Measurements from ENCODE around the gene PHLPP2. TPM values are rescaled to one million over a fixed set of nuclear protein-coding genes. Genes with fewer than 3 reads are reported as not detected.
"Not testable (repeated sequence)": the region's sequence is repeated elsewhere in the genome, so short reads cannot be mapped to it uniquely, and the experiment has no call there.

The PHLPP2 gene
- total RNA-seq, 2 donors from 2014 or later: 12.4 to 12.8 TPM

GRCh38 chr16:71600822-71601221, 123.7 kb downstream of the PHLPP2 start:
- H3K27ac Mint-ChIP-seq: no peak overlapping the region
- H3K4me3 Mint-ChIP-seq: no peak overlapping the region
- Histone ChIP-seq H3K9me3 (ENCODE audit: control insufficient read depth, low read length) (no peaks in the 10 kb centered on the region), H3K4me1 (ENCODE audit: control insufficient read depth, insufficient read depth, low read length) (no peaks in the 10 kb centered on the region), H3K27me3 (ENCODE audit: control insufficient read depth, insufficient read depth, low read length, poor library complexity, severe bottlenecking) (no peaks in the 10 kb centered on the region), H3K27ac (ENCODE audit: low read depth, low read length) (no peak overlapping the region), H3K4me3 (ENCODE audit: low read length) (no peak overlapping the region), H3K9ac (ENCODE audit: extremely low read depth, low read length, poor library complexity, severe bottlenecking) (no peak overlapping the region), H3K36me3 (ENCODE audit: control insufficient read depth, insufficient read depth, low read length) (no peaks in the 10 kb centered on the region)
- peaks cover 3% of the 10 kb centered on the region for H3K9me3 Mint-ChIP-seq
- whole genome bisulfite sequencing, 2 experiments (ENCODE audit: insufficient coverage in 1 of 2, insufficient read length in 1 of 2): 85 to 86% methylated on average over 8 of the region's 8 CpGs
- TF ChIP-seq, protein P1, sequence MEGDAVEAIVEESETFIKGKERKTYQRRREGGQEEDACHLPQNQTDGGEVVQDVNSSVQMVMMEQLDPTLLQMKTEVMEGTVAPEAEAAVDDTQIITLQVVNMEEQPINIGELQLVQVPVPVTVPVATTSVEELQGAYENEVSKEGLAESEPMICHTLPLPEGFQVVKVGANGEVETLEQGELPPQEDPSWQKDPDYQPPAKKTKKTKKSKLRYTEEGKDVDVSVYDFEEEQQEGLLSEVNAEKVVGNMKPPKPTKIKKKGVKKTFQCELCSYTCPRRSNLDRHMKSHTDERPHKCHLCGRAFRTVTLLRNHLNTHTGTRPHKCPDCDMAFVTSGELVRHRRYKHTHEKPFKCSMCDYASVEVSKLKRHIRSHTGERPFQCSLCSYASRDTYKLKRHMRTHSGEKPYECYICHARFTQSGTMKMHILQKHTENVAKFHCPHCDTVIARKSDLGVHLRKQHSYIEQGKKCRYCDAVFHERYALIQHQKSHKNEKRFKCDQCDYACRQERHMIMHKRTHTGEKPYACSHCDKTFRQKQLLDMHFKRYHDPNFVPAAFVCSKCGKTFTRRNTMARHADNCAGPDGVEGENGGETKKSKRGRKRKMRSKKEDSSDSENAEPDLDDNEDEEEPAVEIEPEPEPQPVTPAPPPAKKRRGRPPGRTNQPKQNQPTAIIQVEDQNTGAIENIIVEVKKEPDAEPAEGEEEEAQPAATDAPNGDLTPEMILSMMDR (conservative IDR thresholded peaks at IDR 0.05): no peak
- no peak for DNase-seq
- H3K27me3 Mint-ChIP-seq (ENCODE audit: insufficient read depth): peaks cover 13% of the 10 kb centered on the region
- H3K4me1 Mint-ChIP-seq: peaks cover 7% of the 10 kb centered on the region
- no peaks in the 10 kb centered on the region for H3K36me3 Mint-ChIP-seq (ENCODE audit: low read depth)

DNA sequence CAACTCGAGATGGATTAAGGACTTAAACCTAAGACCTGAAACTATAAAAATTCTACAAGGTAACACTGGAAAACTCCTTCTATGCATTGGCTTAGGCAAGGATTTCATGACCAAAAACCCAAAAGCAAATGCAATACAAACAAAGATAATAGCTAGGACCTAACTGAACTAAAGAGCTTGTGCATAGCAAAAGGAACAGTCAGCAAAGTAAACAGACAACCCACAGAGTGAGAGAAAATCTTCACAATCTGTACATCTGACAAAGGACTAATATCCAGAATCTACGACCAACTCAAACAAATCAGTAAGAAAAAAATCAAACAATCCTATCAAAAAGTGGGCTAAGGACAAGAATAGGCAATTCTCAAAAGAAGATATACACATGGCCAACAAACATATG, 126.1 kb downstream of the PHLPP2 start:
- H3K4me3 Mint-ChIP-seq; H3K4me3 ChIP-seq (ENCODE audit: low read length); DNase-seq; H3K9ac ChIP-seq (ENCODE audit: extremely low read depth, low read length, poor library complexity, severe bottlenecking); H3K27me3 ChIP-seq (ENCODE audit: control insufficient read depth, insufficient read depth, low read length, poor library complexity, severe bottlenecking); H3K36me3 Mint-ChIP-seq (ENCODE audit: low read depth); H3K27ac ChIP-seq (ENCODE audit: low read depth, low read length); H3K9me3 ChIP-seq (ENCODE audit: control insufficient read depth, low read length); H3K36me3 ChIP-seq (ENCODE audit: control insufficient read depth, insufficient read depth, low read length); H3K27ac Mint-ChIP-seq; H3K4me1 ChIP-seq (ENCODE audit: control insufficient read depth, insufficient read depth, low read length); H3K9me3 Mint-ChIP-seq: not testable (repeated sequence)
- H3K27me3 Mint-ChIP-seq (ENCODE audit: insufficient read depth): peaks cover 13% of the 10 kb centered on the region
- WGBS, 2 experiments (ENCODE audit: insufficient coverage in 1 of 2, insufficient read length in 1 of 2): 73% methylated on average over 2 of the region's 2 CpGs; no CpG with 5 or more reads in 1 of the 2 experiments
- peaks cover 15% of the 10 kb centered on the region for H3K4me1 Mint-ChIP-seq

DNA sequence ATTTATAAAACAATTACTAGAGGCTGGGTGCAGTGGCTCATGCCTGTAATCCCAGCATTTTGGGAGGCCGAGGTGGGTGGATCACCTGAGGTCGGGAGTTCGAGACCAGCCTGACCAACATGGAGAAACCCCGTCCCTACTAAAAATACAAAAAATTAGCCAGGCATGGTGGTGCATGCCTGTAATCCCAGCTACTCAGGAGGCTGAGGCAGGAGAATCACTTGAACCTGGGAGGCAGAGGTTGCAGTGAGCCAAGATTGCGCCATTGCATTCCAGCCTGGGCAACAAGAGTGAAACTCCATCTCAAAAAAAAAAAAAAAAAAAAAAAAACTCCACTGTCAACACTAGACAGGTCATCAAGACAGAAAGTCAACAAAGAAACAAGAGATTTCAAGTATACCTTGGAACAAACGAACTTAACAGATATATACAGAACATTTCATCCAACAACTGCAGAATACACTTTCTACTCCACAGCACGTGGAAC, 129.1 kb downstream of the PHLPP2 start:
- Mint-ChIP-seq H3K4me1 (peaks cover 16% of the 10 kb centered on the region), H3K27me3 (ENCODE audit: insufficient read depth) (peaks cover 18% of the 10 kb centered on the region)
- H3K36me3 Mint-ChIP-seq (ENCODE audit: low read depth); H3K4me1 ChIP-seq (ENCODE audit: control insufficient read depth, insufficient read depth, low read length); H3K27ac Mint-ChIP-seq; H3K9me3 ChIP-seq (ENCODE audit: control insufficient read depth, low read length); DNase-seq; H3K4me3 Mint-ChIP-seq; H3K4me3 ChIP-seq (ENCODE audit: low read length); H3K27ac ChIP-seq (ENCODE audit: low read depth, low read length); H3K27me3 ChIP-seq (ENCODE audit: control insufficient read depth, insufficient read depth, low read length, poor library complexity, severe bottlenecking); H3K9me3 Mint-ChIP-seq; H3K36me3 ChIP-seq (ENCODE audit: control insufficient read depth, insufficient read depth, low read length); H3K9ac ChIP-seq (ENCODE audit: extremely low read depth, low read length, poor library complexity, severe bottlenecking): not testable (repeated sequence)
- WGBS, 2 experiments (ENCODE audit: insufficient coverage in 1 of 2, insufficient read length in 1 of 2): 93 to 100% methylated on average over 2 to 6 of the region's 7 CpGs

Other genes with a start within 250 kb of the PHLPP2 start
- gene ZNF19, start 235.4 kb downstream of the PHLPP2 start, total RNA-seq: 1 to 10 TPM; 5.8 to 8.5 TPM
- gene CHST4, start 198.3 kb downstream of the PHLPP2 start, total RNA-seq: 1 to 10 TPM; 1.9 to 3.2 TPM
- under 1 TPM in 1 of 2 donors, not detected in 1; 0.07 TPM for gene TAT, start 147.6 kb downstream of the PHLPP2 start, total RNA-seq
- gene MARVELD3, start 98.5 kb downstream of the PHLPP2 start, total RNA-seq: 10 to 100 TPM; 17.6 to 21.8 TPM
- 10 to 100 TPM; 62.7 to 68.5 TPM for gene AP1G1, start 84.1 kb upstream of the PHLPP2 start, total RNA-seq
- gene ATXN1L, start 121.3 kb upstream of the PHLPP2 start, total RNA-seq: 10 to 100 TPM; 28.9 to 30.7 TPM
- gene ZNF821, start 159.5 kb upstream of the PHLPP2 start, total RNA-seq: 10 to 100 TPM; 12.1 to 12.8 TPM
- 100 to 1,000 TPM; 259 to 319 TPM for gene IST1, start 170.8 kb upstream of the PHLPP2 start, total RNA-seq